Glomerular endothelial cell (primary cell): ENCODE results near the gene KCNIP1. TPM values are rescaled to one million over a fixed set of nuclear protein-coding genes. Genes with fewer than 3 reads are reported as not detected.
"Not testable (repeated sequence)": the region's sequence is repeated elsewhere in the genome, so short reads cannot be mapped to it uniquely, and the experiment has no call there.

Experiments used
- DNase-seq: peaks from one replicate; pipeline ENCODE4 v3.0.0-alpha.2; 2011; ENCODE audit warnings: low read depth, low spot score; ENCODE audit errors: extremely low read depth
- total RNA-seq: library from RNA; depleted of rRNA; stranded (reverse); fragments of >200 nt; gene quantifications from 2 replicates; pipeline ENCODE4 v1.2.3, GENCODE V29; 2015

KCNIP1 gene
- total RNA-seq, 1 donor from 2014 or later: 0.76 TPM

- no peak for DNase-seq
Observed at GRCh38 chr5:170534941-170535340, 31.1 kb downstream of the KCNIP1 start.

- DNase-seq: no peak
Observed at GRCh38 chr5:170536525-170536924, 32.7 kb downstream of the KCNIP1 start.

- no peak for DNase-seq
Observed at GRCh38 chr5:170537451-170538095, 33.8 kb downstream of the KCNIP1 start.

GRCh38 chr5:170538096-170538465 is 34.3 kb downstream of the KCNIP1 start:
- DNase-seq: no peak

- DNase-seq: no peak
Observed at GRCh38 chr5:170538696-170539586, 35.1 kb downstream of the KCNIP1 start.

- no peak for DNase-seq
Observed at GRCh38 chr5:170540271-170540670, 36.5 kb downstream of the KCNIP1 start.

- DNase-seq: no peak
Observed at GRCh38 chr5:170541146-170541769, 37.4 kb downstream of the KCNIP1 start.

- no peak for DNase-seq
Observed at GRCh38 chr5:170542691-170543293, 39.0 kb downstream of the KCNIP1 start.

GRCh38 chr5:170545313-170545712 is 41.5 kb downstream of the KCNIP1 start:
- DNase-seq: no peak

- no peak for DNase-seq
Observed at GRCh38 chr5:170545811-170546210, 42.0 kb downstream of the KCNIP1 start.

- no peak for DNase-seq
Observed at GRCh38 chr5:170546282-170546681, 42.5 kb downstream of the KCNIP1 start.

GRCh38 chr5:170550382-170550781 is 46.6 kb downstream of the KCNIP1 start:
- not testable (repeated sequence) for DNase-seq

GRCh38 chr5:170551076-170551475 is 47.3 kb downstream of the KCNIP1 start:
- no peak for DNase-seq

- no peak for DNase-seq
Observed at GRCh38 chr5:170551622-170552021, 47.8 kb downstream of the KCNIP1 start.

- DNase-seq: no peak
Observed at GRCh38 chr5:170552621-170553115, 48.8 kb downstream of the KCNIP1 start.

- DNase-seq: no peak
Observed at GRCh38 chr5:170553218-170553617, 49.4 kb downstream of the KCNIP1 start.

GRCh38 chr5:170554521-170555267 is 50.9 kb downstream of the KCNIP1 start:
- DNase-seq: no peak

GRCh38 chr5:170557314-170557713 is 53.5 kb downstream of the KCNIP1 start:
- DNase-seq: no peak

GRCh38 chr5:170559296-170559695 is 55.5 kb downstream of the KCNIP1 start:
- DNase-seq: no peak

- DNase-seq: no peak
Observed at GRCh38 chr5:170560938-170561337, 57.1 kb downstream of the KCNIP1 start.
